ENCODE results near the gene OR51I2. TPM values are rescaled to one million over a fixed set of nuclear protein-coding genes. Genes with fewer than 3 reads are reported as not detected.

OR51I2 gene, protein sequence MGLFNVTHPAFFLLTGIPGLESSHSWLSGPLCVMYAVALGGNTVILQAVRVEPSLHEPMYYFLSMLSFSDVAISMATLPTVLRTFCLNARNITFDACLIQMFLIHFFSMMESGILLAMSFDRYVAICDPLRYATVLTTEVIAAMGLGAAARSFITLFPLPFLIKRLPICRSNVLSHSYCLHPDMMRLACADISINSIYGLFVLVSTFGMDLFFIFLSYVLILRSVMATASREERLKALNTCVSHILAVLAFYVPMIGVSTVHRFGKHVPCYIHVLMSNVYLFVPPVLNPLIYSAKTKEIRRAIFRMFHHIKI
- not detected in 2 replicates for total RNA-seq

DNA sequence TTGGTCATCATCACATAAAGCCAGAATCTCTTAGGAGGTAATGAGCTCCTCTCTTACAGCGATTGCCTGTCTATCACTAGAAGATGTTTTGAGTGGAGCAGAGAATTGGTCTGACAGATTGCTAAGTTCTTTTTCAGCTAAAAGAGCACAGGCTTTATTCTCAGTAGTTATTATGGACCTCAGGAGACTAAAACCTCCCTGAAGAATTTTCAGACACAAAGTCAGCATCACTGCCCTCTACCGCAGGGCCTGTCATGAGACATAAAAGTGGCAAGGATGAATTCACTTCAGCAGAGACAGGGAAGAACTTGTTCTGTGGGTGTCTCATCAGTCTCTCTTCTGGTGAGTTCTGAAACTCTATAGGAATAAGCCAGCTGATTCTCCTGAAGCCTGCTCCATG is at the start of gene OR51I2:
Gene OR51I2, plus strand, starts transcription at position 301 of the 400 bp plus-strand sequence. CDS start 4,166 bp downstream, outside the sequence.
- no peaks in the 10 kb centered on the region for H3K79me2 ChIP-seq (ENCODE audit: insufficient read depth, low read length)
- H4K20me1 ChIP-seq (ENCODE audit: insufficient read depth, low read length) = no peaks in the 10 kb centered on the region
- H3K4me1 ChIP-seq (ENCODE audit: insufficient read depth, low read length) = no peaks in the 10 kb centered on the region
- H3K36me3 ChIP-seq (ENCODE audit: insufficient read depth, low read length) = no peaks in the 10 kb centered on the region
- no peak for DNase-seq (ENCODE audit: insufficient read length, low spot score, missing footprints)
- TF ChIP-seq, protein P1, sequence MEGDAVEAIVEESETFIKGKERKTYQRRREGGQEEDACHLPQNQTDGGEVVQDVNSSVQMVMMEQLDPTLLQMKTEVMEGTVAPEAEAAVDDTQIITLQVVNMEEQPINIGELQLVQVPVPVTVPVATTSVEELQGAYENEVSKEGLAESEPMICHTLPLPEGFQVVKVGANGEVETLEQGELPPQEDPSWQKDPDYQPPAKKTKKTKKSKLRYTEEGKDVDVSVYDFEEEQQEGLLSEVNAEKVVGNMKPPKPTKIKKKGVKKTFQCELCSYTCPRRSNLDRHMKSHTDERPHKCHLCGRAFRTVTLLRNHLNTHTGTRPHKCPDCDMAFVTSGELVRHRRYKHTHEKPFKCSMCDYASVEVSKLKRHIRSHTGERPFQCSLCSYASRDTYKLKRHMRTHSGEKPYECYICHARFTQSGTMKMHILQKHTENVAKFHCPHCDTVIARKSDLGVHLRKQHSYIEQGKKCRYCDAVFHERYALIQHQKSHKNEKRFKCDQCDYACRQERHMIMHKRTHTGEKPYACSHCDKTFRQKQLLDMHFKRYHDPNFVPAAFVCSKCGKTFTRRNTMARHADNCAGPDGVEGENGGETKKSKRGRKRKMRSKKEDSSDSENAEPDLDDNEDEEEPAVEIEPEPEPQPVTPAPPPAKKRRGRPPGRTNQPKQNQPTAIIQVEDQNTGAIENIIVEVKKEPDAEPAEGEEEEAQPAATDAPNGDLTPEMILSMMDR (IDR thresholded peaks at IDR 0.05; ENCODE audit: extremely low read depth, low read depth, low read length) = no peak
- H3K9me3 ChIP-seq (ENCODE audit: low read depth, low read length) = no peaks in the 10 kb centered on the region
- H2AFZ ChIP-seq (ENCODE audit: low read length) = no peak within 1 kb of the TSS
- no peaks in the 10 kb centered on the region for H3K27me3 ChIP-seq (ENCODE audit: insufficient read depth, low read length)
- H3K27ac ChIP-seq (ENCODE audit: low read depth, low read length) = no peak within 1 kb of the TSS
- H3K4me2 ChIP-seq (ENCODE audit: insufficient read depth, low read length) = no peak within 1 kb of the TSS
- no peak within 1 kb of the TSS for H3K4me3 ChIP-seq (ENCODE audit: insufficient read depth, low read length)

DNA sequence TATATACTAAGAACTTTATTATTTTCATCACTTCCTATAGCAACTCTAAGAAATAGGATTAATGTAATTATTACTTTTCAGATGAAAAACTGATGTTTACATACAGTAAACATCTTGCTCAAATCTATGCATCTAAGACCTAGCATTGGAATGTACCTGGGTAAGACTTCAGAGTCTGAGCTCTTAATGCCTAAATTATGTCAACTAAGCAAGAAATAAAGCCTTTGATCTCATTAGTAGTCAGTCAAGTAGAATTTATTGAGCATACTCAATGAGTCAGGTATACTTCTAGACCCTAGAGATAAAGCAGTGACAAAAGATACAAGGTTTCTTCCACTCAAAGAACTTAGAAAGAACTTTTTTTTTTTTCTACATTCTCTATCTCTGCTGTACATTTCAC is 44.0 kb upstream of the OR51I2 start:
- Histone ChIP-seq H3K27me3 (ENCODE audit: insufficient read depth, low read length) (no peaks in the 10 kb centered on the region), H4K20me1 (ENCODE audit: insufficient read depth, low read length) (no peaks in the 10 kb centered on the region), H3K4me1 (ENCODE audit: insufficient read depth, low read length) (no peaks in the 10 kb centered on the region), H2AFZ (ENCODE audit: low read length) (no peak overlapping the region), H3K4me3 (ENCODE audit: insufficient read depth, low read length) (no peak overlapping the region), H3K27ac (ENCODE audit: low read depth, low read length) (no peak overlapping the region), H3K4me2 (ENCODE audit: insufficient read depth, low read length) (no peak overlapping the region), H3K79me2 (ENCODE audit: insufficient read depth, low read length) (no peaks in the 10 kb centered on the region), H3K36me3 (ENCODE audit: insufficient read depth, low read length) (no peaks in the 10 kb centered on the region), H3K9me3 (ENCODE audit: low read depth, low read length) (no peaks in the 10 kb centered on the region)
- TF ChIP-seq, protein P1 (IDR thresholded peaks at IDR 0.05; ENCODE audit: extremely low read depth, low read depth, low read length) = no peak
- no peak for DNase-seq (ENCODE audit: insufficient read length, low spot score, missing footprints)

DNA sequence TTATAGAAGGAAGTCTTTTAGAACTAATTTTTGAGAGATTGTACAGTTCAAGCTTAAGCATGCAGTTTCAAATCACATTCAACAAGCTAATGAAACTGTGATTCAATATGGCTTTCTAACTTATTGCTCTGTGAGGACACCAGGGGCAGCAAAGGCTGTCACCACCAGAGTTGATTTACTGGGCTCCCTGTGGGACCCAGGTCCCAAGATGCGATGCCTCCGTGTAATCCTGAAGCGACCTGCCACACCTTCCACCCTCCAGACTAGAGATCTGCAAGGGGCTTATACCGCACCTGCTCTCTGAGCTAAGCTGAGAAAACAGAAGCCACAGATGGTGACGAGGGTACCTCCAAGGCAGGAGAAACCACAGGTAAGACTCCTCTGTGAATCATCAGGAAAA is 28.1 kb upstream of the OR51I2 start:
- no peak for DNase-seq (ENCODE audit: insufficient read length, low spot score, missing footprints)
- Histone ChIP-seq H3K27ac (ENCODE audit: low read depth, low read length) (no peak overlapping the region), H4K20me1 (ENCODE audit: insufficient read depth, low read length) (no peaks in the 10 kb centered on the region), H3K9me3 (ENCODE audit: low read depth, low read length) (no peaks in the 10 kb centered on the region), H3K4me1 (ENCODE audit: insufficient read depth, low read length) (no peaks in the 10 kb centered on the region), H3K4me3 (ENCODE audit: insufficient read depth, low read length) (no peak overlapping the region), H2AFZ (ENCODE audit: low read length) (no peak overlapping the region), H3K79me2 (ENCODE audit: insufficient read depth, low read length) (no peaks in the 10 kb centered on the region), H3K27me3 (ENCODE audit: insufficient read depth, low read length) (no peaks in the 10 kb centered on the region), H3K4me2 (ENCODE audit: insufficient read depth, low read length) (no peak overlapping the region), H3K36me3 (ENCODE audit: insufficient read depth, low read length) (no peaks in the 10 kb centered on the region)
- TF ChIP-seq, protein P1 (IDR thresholded peaks at IDR 0.05; ENCODE audit: extremely low read depth, low read depth, low read length) = no peak

DNA sequence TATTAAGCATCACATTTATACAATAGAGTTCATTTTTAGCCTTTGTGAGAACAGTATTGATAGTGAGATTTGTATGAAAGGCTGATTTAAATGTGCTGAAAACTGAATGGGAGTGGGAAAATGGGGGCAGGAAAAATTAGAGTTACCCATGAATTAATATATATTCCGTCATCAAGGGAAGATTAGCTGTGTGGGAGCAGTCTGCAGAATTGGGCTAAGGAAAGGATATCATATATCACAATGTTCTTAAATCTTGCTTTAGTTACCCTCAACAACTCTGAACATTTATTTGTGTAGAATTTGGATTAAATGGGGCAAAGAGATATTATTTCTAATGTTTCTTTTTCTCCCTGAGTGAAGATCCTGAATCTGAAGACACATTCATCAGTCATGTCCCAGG is 27.3 kb upstream of the OR51I2 start, which contains the start of gene OR51Q1:
Gene OR51Q1, plus strand, starts transcription at position 301 of the 400 bp plus-strand sequence. Its CDS starts 90 bp downstream, at position 391.
- no peak within 1 kb of the TSS for H2AFZ ChIP-seq (ENCODE audit: low read length)
- H3K27me3 ChIP-seq (ENCODE audit: insufficient read depth, low read length) = no peaks in the 10 kb centered on the region
- TF ChIP-seq, protein P1 (IDR thresholded peaks at IDR 0.05; ENCODE audit: extremely low read depth, low read depth, low read length) = no peak
- no peak within 1 kb of the TSS for H3K4me3 ChIP-seq (ENCODE audit: insufficient read depth, low read length)
- no peak for DNase-seq (ENCODE audit: insufficient read length, low spot score, missing footprints)
- H3K36me3 ChIP-seq (ENCODE audit: insufficient read depth, low read length) = no peaks in the 10 kb centered on the region
- no peak within 1 kb of the TSS for H3K27ac ChIP-seq (ENCODE audit: low read depth, low read length)
- no peaks in the 10 kb centered on the region for H3K9me3 ChIP-seq (ENCODE audit: low read depth, low read length)
- H3K4me1 ChIP-seq (ENCODE audit: insufficient read depth, low read length) = no peaks in the 10 kb centered on the region
- no peak within 1 kb of the TSS for H3K4me2 ChIP-seq (ENCODE audit: insufficient read depth, low read length)
- no peaks in the 10 kb centered on the region for H3K79me2 ChIP-seq (ENCODE audit: insufficient read depth, low read length)
- no peaks in the 10 kb centered on the region for H4K20me1 ChIP-seq (ENCODE audit: insufficient read depth, low read length)
